Ovary (tissue), 10 donors: ENCODE data around the gene RNH1. TPM values are rescaled to one million over a fixed set of nuclear protein-coding genes. Genes with fewer than 3 reads are reported as not detected.

Source experiments
- DNase-seq, 5 donors: peaks; one replicate each; pipeline ENCODE4 v3.0.0-alpha.2; 2019 to 2020
- H3K27ac ChIP-seq, 2 donors: fragments of 200-600 bp; one replicate each; pipeline versions ENCODE4 v1.5.1 to v1.8.0; 2019 to 2022
- H3K27me3 ChIP-seq: fragments of 200-600 bp; one replicate; pipeline ENCODE4 v1.8.0; 2022
- H3K36me3 ChIP-seq: fragments of 200-600 bp; sonication (generic); one replicate; pipeline ENCODE4 v1.5.1; 2019
- H3K4me1 ChIP-seq: one replicate; pipeline ENCODE4 v1.8.1; 2013; ENCODE audit warnings: mild to moderate bottlenecking, moderate library complexity; ENCODE audit not compliant: insufficient read depth
- H3K4me3 ChIP-seq: fragments of 200-600 bp; sonication (generic); one replicate; pipeline ENCODE4 v1.5.1; 2017
- H3K9me3 ChIP-seq, 2 donors: fragments of 200-600 bp in 1 of 2; sonication (generic) in 1 of 2; one replicate each; pipeline versions ENCODE4 v1.5.1 to v1.8.1; 2013 to 2019; ENCODE audit warnings: mild to moderate bottlenecking in 1 of 2, moderate library complexity in 1 of 2
- CTCF ChIP-seq, 3 donors: fragments of 450-650 bp in 2 of 3; fragments of 200-600 bp in 1 of 3; IDR thresholded peaks; one replicate each; pipeline versions ENCODE4 v1.5.1 to v1.8.0; 2016 to 2022; ENCODE audit warnings: antibody characterized with exemption in 3 of 3, mild to moderate bottlenecking in 1 of 3
- EP300 ChIP-seq: sonication (generic); formaldehyde crosslinking; IDR thresholded peaks from one replicate; pipeline ENCODE4 v1.6.1; 2017; ENCODE audit warnings: antibody characterized with exemption
- POLR2A ChIP-seq: fragments of 450-650 bp; IDR thresholded peaks from one replicate; pipeline ENCODE4 v1.6.1; 2017; ENCODE audit warnings: antibody characterized with exemption, mild to moderate bottlenecking, moderate library complexity
- WGBS, 3 donors: extraction: QIAGEN DNeasy Blood & Tissue Kit in 1 of 3; methylation state at CpG; one replicate each; pipeline versions ENCODE4 v1.1.5 to v1.1.7; 2013 to 2017; 5-methylcytosine and 5-hydroxymethylcytosine counted together
- intact Hi-C, 4 donors: fragments of 100-400 bp; cut with DNase I; formaldehyde crosslinking; loops; one replicate each; pipeline versions ENCODE4 v1.11.0 to v1.15.1; 2022 to 2023
- long read RNA-seq, 3 donors: library from polyadenylated mRNA in 2 of 3; unstranded in 2 of 3; transcript quantifications; one replicate each; pipeline ENCODE4 v2.0.0 and lab custom pipeline, GENCODE V29; 2021 to 2026
- polyA plus RNA-seq, 2 donors: library from polyadenylated mRNA; stranded (reverse); fragments of 200-250 nt in 1 of 2; fragments of 350-450 nt in 1 of 2; fragmentation: Illumina TruSeq in 1 of 2; extraction: RNeasy Lipid Tissue Mini Kit (QIAGEN cat#74804) in 1 of 2; gene quantifications; one replicate each; pipeline ENCODE4 v1.2.3, GENCODE V29; 2013 to 2014
- total RNA-seq, 7 donors: library from RNA; depleted of rRNA in 2 of 7; stranded (reverse); fragments of >200 nt in 2 of 7; fragmentation: NEBNext Ultra II Directional in 3 of 7; extraction: Animal tissue kit (Norgen Biotek cat#: 25700) in 3 of 7; gene quantifications; one replicate each; pipeline versions ENCODE4 v1.1.0 to v1.2.4, GENCODE V29; 2016 to 2023
- donor health status: DM: no; HTN: no; CAD: no; lungs with moderate emphysema.
- donor health status: DM: no; HTN: no; CAD: no.
- donor health status: Bipolar disorder and iron deficiency.
- donor health status: DM: yes; HTN: yes; CAD: no.
- donor health status: DM: no; HTN: no; CAD: no.
- donor health status: DM: yes; HTN: yes; CAD: no.

Gene RNH1
- total RNA-seq (100 to 1,000 TPM; 105 to 233 (median 169) TPM), polyA plus RNA-seq (100 to 1,000 TPM in 1 of 2 donors, 10 to 100 TPM in 1; 17.4 to 147 TPM)
- long read RNA-seq, donor 1, transcript RNH1-205 (11 exons, 2,014 nt), result minor isoform, 102 of 1,935 reads
- long read RNA-seq, donor 1, transcript RNH1-206 (10 exons, 1,725 nt), result minor isoform, 61 of 1,935 reads
- long read RNA-seq, donor 1, transcript RNH1-202 (10 exons, 1,791 nt), result minor isoform, 486 of 1,935 reads
- long read RNA-seq, donor 1, transcript RNH1-203 (10 exons, 1,722 nt), result major isoform, 545 of 1,935 reads
- long read RNA-seq, donor 1, partial matches to known transcripts, result 207 of 1,935 reads
- long read RNA-seq, donor 1, other reads (novel, unspliced or antisense), result 380 of 1,935 reads
- long read RNA-seq, donor 2, transcript RNH1-203 (10 exons, 1,722 nt), result major isoform, 22 of 126 reads
- long read RNA-seq, donor 2, transcript RNH1-202 (10 exons, 1,791 nt), result minor isoform, 15 of 126 reads
- long read RNA-seq, donor 2, partial matches to known transcripts, result 76 of 126 reads
- long read RNA-seq, donor 2, other reads (novel, unspliced or antisense), result 0 of 126 reads
- long read RNA-seq, donor 3, transcript RNH1-205 (11 exons, 2,014 nt), result minor isoform, 23 of 563 reads
- long read RNA-seq, donor 3, transcript RNH1-222 (11 exons, 1,829 nt), result minor isoform, 20 of 563 reads
- long read RNA-seq, donor 3, transcript RNH1-202 (10 exons, 1,791 nt), result minor isoform, 84 of 563 reads
- long read RNA-seq, donor 3, transcript RNH1-203 (10 exons, 1,722 nt), result major isoform, 147 of 563 reads
- long read RNA-seq, donor 3, partial matches to known transcripts, result 105 of 563 reads
- long read RNA-seq, donor 3, other reads (novel, unspliced or antisense), result 150 of 563 reads

- no peaks in the 10 kb centered on the region for H3K9me3 ChIP-seq
- peak within 1 kb of the TSS; percentile 94 for H3K4me3 ChIP-seq
- intact Hi-C loops, result loop anchor here in 1 of 4 donors (10.0 kb wide), 1 partner anchor 52 kb away; the partner anchor contains the start of gene PTDSS2
- H3K36me3 ChIP-seq, result no peaks in the 10 kb centered on the region
- H3K27ac ChIP-seq, result peak within 1 kb of the TSS; percentile 77 to 98
- DNase-seq, result peak; percentile 99 to 100 (median 99)
- no peak for TF ChIP-seq CTCF (IDR thresholded peaks at IDR 0.05)
- TF ChIP-seq POLR2A, result peak; percentile 77
- 0 to 1% (median 0%) methylated on average over 54 to 93 of the region's 93 CpGs for WGBS, 3 donors
- H3K27me3 ChIP-seq, result no peaks in the 10 kb centered on the region
- peaks cover 14% of the 10 kb centered on the region for H3K4me1 ChIP-seq
Measured at GRCh38 chr11:506995-507726, at the start of gene RNH1. Gene RNH1 (minus strand): TSS chr11:507242. CDS start chr11:502162, 5,080 bp downstream.

- no peaks in the 10 kb centered on the region for H3K36me3 ChIP-seq
- no peak overlapping the region for H3K4me3 ChIP-seq
- intact Hi-C loops, result loop anchor here in 2 of 4 donors (2.0 to 5.0 kb wide), 2 partner anchors 166 to 173 kb away; no protein-coding TSS in a partner anchor
- H3K27ac ChIP-seq, result peak overlapping the region in 1 of 2 donors; percentile 7
- H3K9me3 ChIP-seq, result no peaks in the 10 kb centered on the region
- H3K27me3 ChIP-seq, result peaks cover 3% of the 10 kb centered on the region
- peaks cover 6% of the 10 kb centered on the region for H3K4me1 ChIP-seq
- no peak for DNase-seq
- TF ChIP-seq CTCF (IDR thresholded peaks at IDR 0.05), result no peak
- TF ChIP-seq EP300, result no peak
- no peak for TF ChIP-seq POLR2A
- 4 to 18% (median 6%) methylated on average over 36 to 104 of the region's 104 CpGs for WGBS, 3 donors
Measured at GRCh38 chr11:555780-556661, 49.0 kb upstream of the RNH1 start.

GRCh38 chr11:555227-555779 lies 48.3 kb upstream of the RNH1 start:
- 1 to 2% (median 1%) methylated on average over 29 to 57 of the region's 57 CpGs for whole genome bisulfite sequencing, 3 donors
- DNase-seq, result no peak
- Histone ChIP-seq H3K36me3 (no peaks in the 10 kb centered on the region), H3K4me3 (peak overlapping the region; percentile 5), H3K27ac (peak overlapping the region in 1 of 2 donors; percentile 7), H3K27me3 (peaks cover 3% of the 10 kb centered on the region), H3K9me3 (no peaks in the 10 kb centered on the region), H3K4me1 (peaks cover 5% of the 10 kb centered on the region)
- TF ChIP-seq EP300 (no peak), POLR2A (no peak), CTCF (IDR thresholded peaks at IDR 0.05) (no peak)
- intact Hi-C loops, result loop anchor here in 2 of 4 donors (2.0 to 5.0 kb wide), 2 partner anchors 167 to 173 kb away; no protein-coding TSS in a partner anchor
